Left renal pelvis (tissue), 4 donors: ENCODE results near the gene GPR137C. TPM values are rescaled to one million over a fixed set of nuclear protein-coding genes. Genes with fewer than 3 reads are reported as not detected.
"Not testable (repeated sequence)": the region's sequence is repeated elsewhere in the genome, so short reads cannot be mapped to it uniquely, and the experiment has no call there.

ENCODE experiments used
- DNase-seq, 4 donors: peaks; one replicate each; pipeline ENCODE4 v3.0.0-alpha.2; 2013; ENCODE audit warnings: low read depth in 4 of 4, low spot score in 3 of 4
- polyA plus RNA-seq, 4 donors: library from polyadenylated mRNA; unstranded; fragments of 120-200 nt; gene quantifications; one replicate each; pipeline ENCODE4 v1.2.1, GENCODE V29; 2013; ENCODE audit not compliant: insufficient read length in 4 of 4

Gene GPR137C
- polyA plus RNA-seq, 4 donors = 6.4 to 9.0 (median 8.1) TPM

- no peak for DNase-seq
Measured at GRCh38 chr14:52558688-52559087, 6.1 kb downstream of the GPR137C start.

GRCh38 chr14:52563120-52563519 is 10.5 kb downstream of the GPR137C start:
- DNase-seq = no peak

DNA sequence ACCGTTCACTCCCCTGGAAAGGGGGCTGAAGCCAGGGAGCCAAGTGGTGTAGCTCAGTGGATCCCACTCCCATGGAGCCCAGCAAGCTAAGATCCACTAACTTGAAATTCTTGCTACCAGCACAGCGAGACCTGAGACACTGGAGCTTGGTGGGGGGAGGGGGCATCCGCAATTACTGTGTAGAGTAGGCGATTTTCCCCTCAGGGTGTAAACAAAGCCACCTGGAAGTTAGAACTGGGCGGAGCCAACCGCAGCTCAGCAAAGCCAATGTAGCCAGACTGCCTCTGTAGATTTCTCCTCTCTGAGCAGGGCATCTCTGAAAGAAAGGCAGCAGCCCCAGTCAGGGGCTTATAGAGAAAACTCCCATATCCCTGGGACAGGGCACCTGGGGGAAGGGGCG is 15.8 kb downstream of the GPR137C start:
- not testable (repeated sequence) for DNase-seq

- no peak for DNase-seq
Measured at GRCh38 chr14:52575858-52576257, 23.2 kb downstream of the GPR137C start.

- DNase-seq = no peak
Measured at GRCh38 chr14:52583544-52583943, 30.9 kb downstream of the GPR137C start.

DNA sequence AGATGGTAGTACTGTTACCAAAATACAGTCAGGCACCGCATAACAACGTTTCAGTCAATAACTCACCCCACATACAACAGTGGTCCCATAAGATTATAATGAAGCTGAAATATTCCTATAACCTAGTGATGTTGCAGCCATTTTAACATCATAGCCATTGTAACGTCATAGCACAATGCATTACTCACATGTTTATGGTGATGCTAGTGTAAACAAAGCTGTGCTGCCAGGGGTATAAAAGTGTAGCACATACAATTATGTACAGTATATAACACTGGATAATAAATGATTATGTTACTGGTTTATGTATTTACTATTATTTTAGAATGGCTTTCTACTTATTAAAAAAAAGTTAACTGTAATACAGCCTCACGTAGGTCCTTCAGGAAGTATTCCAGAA is 37.0 kb downstream of the GPR137C start:
- no peak for DNase-seq

- DNase-seq = no peak
Measured at GRCh38 chr14:52590318-52590717, 37.7 kb downstream of the GPR137C start.

- no peak for DNase-seq
Measured at GRCh38 chr14:52596320-52596719, 43.7 kb downstream of the GPR137C start.

DNA sequence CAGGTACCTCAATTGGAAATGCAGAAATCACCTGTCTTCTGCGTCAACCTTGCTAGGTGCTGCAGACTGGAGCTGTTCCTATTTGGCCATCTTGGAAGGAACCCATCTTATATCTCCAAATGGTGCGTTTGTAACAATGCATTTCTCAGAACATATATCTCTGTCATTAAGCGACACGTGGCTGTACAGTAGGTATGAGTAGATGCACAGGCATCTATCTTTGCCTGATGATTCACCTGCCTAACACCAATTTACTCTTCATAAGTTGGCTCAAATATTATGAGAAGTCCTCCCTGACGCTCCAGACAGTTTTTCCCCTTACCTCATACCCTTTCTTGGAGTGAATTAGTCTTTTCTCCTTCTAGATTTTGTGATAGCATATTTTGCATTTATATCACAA is 44.2 kb downstream of the GPR137C start:
- DNase-seq = no peak

- no peak for DNase-seq
Measured at GRCh38 chr14:52598568-52598967, 45.9 kb downstream of the GPR137C start.

DNA sequence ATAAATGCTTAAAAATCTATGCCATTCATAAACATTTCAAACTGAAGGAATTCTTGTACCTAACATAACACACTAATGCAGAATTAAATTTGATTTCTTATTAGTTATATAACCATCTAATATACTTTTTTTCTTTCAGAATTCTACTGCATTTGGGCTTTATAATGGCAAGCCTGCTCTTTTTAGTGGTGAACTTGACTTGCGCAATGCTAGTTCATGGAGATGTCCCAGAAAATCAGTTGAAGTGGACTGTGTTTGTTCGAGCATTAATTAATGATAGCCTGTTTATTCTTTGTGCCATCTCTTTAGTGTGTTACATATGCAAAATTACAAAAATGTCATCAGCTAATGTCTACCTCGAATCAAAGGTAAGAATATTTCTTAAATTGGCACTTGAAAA is 47.3 kb downstream of the GPR137C start:
- DNase-seq = no peak

DNA sequence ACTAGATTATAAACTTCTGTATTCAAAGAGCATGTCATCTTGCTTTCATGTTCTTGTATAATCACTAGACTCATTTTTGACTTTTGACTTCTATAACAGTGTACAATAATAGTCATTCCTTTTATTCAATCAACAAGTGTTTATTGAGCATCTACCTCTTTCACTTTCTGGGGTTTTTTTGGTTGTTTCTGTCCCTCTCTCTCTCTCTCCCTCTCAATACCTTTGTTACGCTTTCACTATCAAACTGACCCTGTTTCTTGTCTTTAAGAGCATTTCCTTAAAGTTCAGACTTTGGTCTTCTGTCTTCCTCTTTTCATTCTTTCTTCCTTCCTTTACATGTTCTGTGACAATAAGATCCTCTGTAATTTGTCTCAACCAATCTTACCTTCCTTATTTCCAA is 49.5 kb downstream of the GPR137C start:
- no peak for DNase-seq

- DNase-seq = no peak
Measured at GRCh38 chr14:52607061-52607460, 54.4 kb downstream of the GPR137C start.

- DNase-seq = no peak
Measured at GRCh38 chr14:52609445-52610044, 56.9 kb downstream of the GPR137C start.

DNA sequence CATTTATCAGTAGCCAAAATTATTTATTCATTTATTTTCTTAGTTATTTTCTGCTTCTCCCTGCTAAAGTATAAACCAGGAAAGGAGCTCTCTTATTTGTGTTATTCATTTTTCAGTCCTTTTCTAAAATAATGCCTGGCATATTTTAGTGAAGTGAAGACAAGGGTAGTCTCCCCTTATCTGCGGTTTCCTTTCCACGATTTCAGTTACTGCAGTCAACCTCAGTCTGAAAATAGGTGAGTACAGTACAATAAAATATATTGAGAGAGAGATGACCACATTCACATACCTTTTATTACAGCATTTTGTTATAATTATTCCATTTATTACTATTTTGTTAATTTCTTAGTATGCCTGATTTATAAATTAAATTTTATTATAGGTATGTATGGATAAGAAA is 57.6 kb downstream of the GPR137C start:
- no peak for DNase-seq

DNA sequence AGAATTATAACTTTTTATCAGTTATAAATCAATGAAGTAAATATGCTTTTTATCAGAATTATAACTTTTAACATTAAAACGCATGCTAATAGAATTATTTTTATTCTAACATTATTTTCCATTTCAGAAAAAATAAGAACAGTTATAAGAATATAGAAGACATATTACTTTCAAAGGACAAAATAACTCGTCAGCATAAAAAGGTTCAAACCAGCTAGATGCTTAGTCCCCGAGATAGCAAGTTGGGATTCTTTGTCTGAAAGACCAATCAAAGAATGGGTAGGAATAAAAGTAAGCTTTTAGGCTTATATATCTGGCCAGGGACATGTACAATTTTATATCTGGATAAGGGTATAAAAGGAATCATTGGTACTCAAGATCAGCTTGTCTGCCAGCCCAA is 66.0 kb downstream of the GPR137C start:
- DNase-seq = no peak

DNA sequence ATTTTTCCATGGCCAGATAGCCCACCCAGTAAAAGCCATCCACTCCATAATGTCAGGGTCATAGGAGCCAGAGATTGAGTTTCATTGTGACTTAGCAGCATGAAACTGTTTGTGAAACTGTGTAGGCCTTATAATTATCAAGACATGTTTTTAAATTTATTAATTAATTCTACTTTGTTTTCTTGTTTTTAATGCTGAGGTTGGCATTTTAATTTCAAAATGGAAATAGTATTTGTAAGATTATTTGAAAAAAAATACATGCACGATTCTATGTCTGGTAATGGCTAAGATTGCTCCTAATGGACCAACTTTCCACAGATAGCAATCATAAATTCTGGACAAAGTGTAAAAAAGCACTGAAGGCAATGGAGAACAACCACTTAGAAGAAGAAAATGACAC is 67.1 kb downstream of the GPR137C start:
- DNase-seq = no peak

DNA sequence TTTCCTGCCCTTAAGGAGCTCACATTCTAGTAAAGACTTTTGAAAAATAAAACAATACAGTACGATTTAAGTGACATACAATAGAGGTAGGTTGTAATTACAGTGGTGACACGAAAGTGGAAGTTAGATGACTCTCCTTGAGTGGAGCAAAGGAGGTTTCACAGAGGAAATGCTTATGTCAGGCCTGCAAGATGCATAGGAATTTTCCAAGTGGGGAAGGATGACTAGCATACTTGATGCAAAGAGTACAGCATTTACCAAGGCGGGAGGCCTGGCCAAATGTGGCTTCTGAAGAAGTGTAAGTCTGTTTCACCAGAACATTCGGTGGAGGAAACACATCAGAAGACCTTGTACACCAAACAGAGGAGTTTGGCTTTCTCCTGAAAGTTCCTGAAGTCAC is 87.5 kb downstream of the GPR137C start:
- DNase-seq = no peak

- DNase-seq = no peak
Measured at GRCh38 chr14:52641745-52642144, 89.1 kb downstream of the GPR137C start.

- no peak for DNase-seq
Measured at GRCh38 chr14:52649511-52649910, 96.9 kb downstream of the GPR137C start.

- no peak for DNase-seq
Measured at GRCh38 chr14:52650774-52651173, 98.1 kb downstream of the GPR137C start.

- no peak for DNase-seq
Measured at GRCh38 chr14:52656905-52657304, 104.3 kb downstream of the GPR137C start.

DNA sequence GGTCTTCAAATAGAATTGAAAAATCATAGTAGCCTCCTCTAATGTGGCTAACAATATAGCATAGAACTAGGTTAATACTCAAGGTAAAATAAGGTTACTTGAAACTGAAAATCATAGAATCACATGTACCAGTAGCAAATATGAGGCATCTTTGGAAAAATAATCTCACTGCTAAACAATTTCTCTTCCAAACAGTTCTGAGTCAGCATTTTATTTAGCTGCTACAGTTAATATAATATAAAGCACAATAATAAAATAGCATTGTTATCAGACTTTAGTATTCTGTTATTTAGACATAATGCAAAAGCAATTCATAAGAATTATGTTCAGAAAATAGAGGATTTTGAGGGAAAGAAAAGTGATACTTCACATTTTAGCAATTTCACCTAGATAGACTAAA is 107.7 kb downstream of the GPR137C start:
- DNase-seq = no peak
